SK-N-SH treated with all-trans-retinoic acid at 6 μM for 48 hours (cell line): ENCODE results near the gene SPEF1.

ENCODE experiments used
- CSDC2 ChIP-seq: fragments of 250-450 bp; sonication (Bioruptor Pico); IDR thresholded peaks from 2 replicates; pipeline ENCODE4 v1.5.0; 2020; ENCODE audit warnings: mild to moderate bottlenecking, moderate library complexity
- ISL1 ChIP-seq: fragments of 250-450 bp; sonication (Bioruptor Pico); IDR thresholded peaks from 2 replicates; pipeline ENCODE4 v2.1.2; 2022; ENCODE audit warnings: mild to moderate bottlenecking, moderate library complexity
- OSR1 ChIP-seq: fragments of 250-450 bp; sonication (Bioruptor Pico); IDR thresholded peaks from 2 replicates; pipeline ENCODE4 v1.8.0; 2022; ENCODE audit warnings: moderate library complexity, mild to moderate bottlenecking, inconsistent platforms
- PATZ1 ChIP-seq: fragments of 250-450 bp; sonication (Bioruptor Pico); IDR thresholded peaks from 2 replicates; pipeline ENCODE4 v1.8.0; 2020; ENCODE audit warnings: mild to moderate bottlenecking, moderate library complexity, borderline replicate concordance
- PPARA ChIP-seq: fragments of 250-450 bp; sonication (Bioruptor Pico); IDR thresholded peaks from 2 replicates; pipeline ENCODE4 v1.5.0; 2020; ENCODE audit warnings: mild to moderate bottlenecking, borderline replicate concordance
- RARB ChIP-seq: fragments of 250-450 bp; sonication (Bioruptor Pico); IDR thresholded peaks from 2 replicates; pipeline ENCODE4 v1.8.0; 2021; ENCODE audit warnings: mild to moderate bottlenecking, moderate library complexity
- SNAI2 ChIP-seq: fragments of 250-450 bp; sonication (Bioruptor Pico); IDR thresholded peaks from 2 replicates; pipeline ENCODE4 v1.5.0; 2020; ENCODE audit warnings: mild to moderate bottlenecking, moderate library complexity
- TSHZ2 ChIP-seq: fragments of 250-450 bp; sonication (Bioruptor Pico); IDR thresholded peaks from 2 replicates; pipeline ENCODE4 v1.5.0; 2020; ENCODE audit warnings: mild to moderate bottlenecking, moderate library complexity
- ZC3H10 ChIP-seq: fragments of 250-450 bp; sonication (Bioruptor Pico); IDR thresholded peaks from 2 replicates; pipeline ENCODE4 v1.5.1; 2021; ENCODE audit warnings: mild to moderate bottlenecking, moderate library complexity

- TF ChIP-seq CSDC2 = no peak
- TF ChIP-seq RARB (CRISPR knock-in tag) = no peak
- no peak for TF ChIP-seq ZC3H10
- TF ChIP-seq PPARA (CRISPR knock-in tag) = no peak
- no peak for TF ChIP-seq OSR1 (CRISPR knock-in tag)
- no peak for TF ChIP-seq TSHZ2 (CRISPR knock-in tag)
- no peak for TF ChIP-seq PATZ1
- TF ChIP-seq SNAI2 (CRISPR knock-in tag) = no peak
- TF ChIP-seq ISL1 (CRISPR knock-in tag) = no peak
Measured at GRCh38 chr20:3823881-3824280, 42.6 kb upstream of the SPEF1 start.
